ENCODE results near the gene JARID2.

JARID2 gene

GRCh38 chr6:15547400-15547799, 301.5 kb downstream of the JARID2 start:
- DNase-seq (ENCODE audit: low spot score): no peak

- DNase-seq (ENCODE audit: low spot score): no peak
Measured at GRCh38 chr6:15549371-15549770, 303.5 kb downstream of the JARID2 start.

- DNase-seq (ENCODE audit: low spot score): no peak
Measured at GRCh38 chr6:15550546-15551123, 304.8 kb downstream of the JARID2 start.

GRCh38 chr6:15551262-15551661, 305.4 kb downstream of the JARID2 start:
- DNase-seq (ENCODE audit: low spot score): no peak

- DNase-seq (ENCODE audit: low spot score): no peak
Measured at GRCh38 chr6:15551798-15552197, 305.9 kb downstream of the JARID2 start.

GRCh38 chr6:15553031-15553430, 307.2 kb downstream of the JARID2 start:
- no peak for DNase-seq (ENCODE audit: low spot score)

GRCh38 chr6:15553736-15554294, 307.9 kb downstream of the JARID2 start:
- DNase-seq (ENCODE audit: low spot score): no peak

- no peak for DNase-seq (ENCODE audit: low spot score)
Measured at GRCh38 chr6:15554728-15555100, 308.8 kb downstream of the JARID2 start.

GRCh38 chr6:15555101-15556038, 309.5 kb downstream of the JARID2 start:
- no peak for DNase-seq (ENCODE audit: low spot score)

- DNase-seq (ENCODE audit: low spot score): no peak
Measured at GRCh38 chr6:15556711-15557110, 310.8 kb downstream of the JARID2 start.

GRCh38 chr6:15557174-15557573, 311.3 kb downstream of the JARID2 start:
- DNase-seq (ENCODE audit: low spot score): no peak

GRCh38 chr6:15560713-15561112, 314.8 kb downstream of the JARID2 start:
- no peak for DNase-seq (ENCODE audit: low spot score)

GRCh38 chr6:15561447-15562199, 315.8 kb downstream of the JARID2 start:
- no peak for DNase-seq (ENCODE audit: low spot score)

- no peak for DNase-seq (ENCODE audit: low spot score)
Measured at GRCh38 chr6:15562977-15563376, 317.1 kb downstream of the JARID2 start.

- DNase-seq (ENCODE audit: low spot score): no peak
Measured at GRCh38 chr6:15569035-15569995, 323.4 kb downstream of the JARID2 start.

GRCh38 chr6:15570171-15570570, 324.3 kb downstream of the JARID2 start:
- DNase-seq (ENCODE audit: low spot score): no peak

Measured in CD4-positive, alpha-beta T cell treated with Interleukin-2 at 100 ng/mL for 4 hours (primary cell).